HepG2 (cell line): ENCODE measurements around the gene DRAP1. TPM values are rescaled to one million over a fixed set of nuclear protein-coding genes. Genes with fewer than 3 reads are reported as not detected.

ENCODE experiments used
- AGO1 ChIP-seq: fragments of 200-400 bp; formaldehyde crosslinking; IDR thresholded peaks from 2 replicates; pipeline ENCODE4 v1.6.1; 2017; ENCODE audit warnings: mild to moderate bottlenecking, low read depth, low read length, moderate library complexity; ENCODE audit not compliant: poor library complexity, severe bottlenecking
- ATF7-NPFF ChIP-seq: sonication (generic); formaldehyde crosslinking; IDR thresholded peaks from 2 replicates; pipeline ENCODE4 v1.8.1; 2023; ENCODE audit warnings: mild to moderate bottlenecking, low read depth, missing genetic modification reagents, moderate library complexity
- DDIT3 ChIP-seq: sonication (generic); formaldehyde crosslinking; IDR thresholded peaks from 2 replicates; pipeline ENCODE4 v1.4.0; 2020; ENCODE audit warnings: mild to moderate bottlenecking, missing genetic modification reagents
- E2F5 ChIP-seq: sonication (generic); formaldehyde crosslinking; conservative IDR thresholded peaks from 2 replicates; pipeline ENCODE4 v1.4.0; 2020; ENCODE audit warnings: missing genetic modification reagents
- KLF11 ChIP-seq: IDR thresholded peaks from 2 replicates; pipeline ENCODE4 v1.6.1; 2016; ENCODE audit warnings: missing compliant biosample characterization
- MIER3 ChIP-seq: IDR thresholded peaks from 2 replicates; pipeline ENCODE4 v1.6.1; 2016; ENCODE audit warnings: missing compliant biosample characterization, borderline replicate concordance
- MYNN ChIP-seq: sonication (generic); formaldehyde crosslinking; IDR thresholded peaks from 2 replicates; pipeline ENCODE4 v1.4.0; 2020; ENCODE audit warnings: mild to moderate bottlenecking, low read depth, missing genetic modification reagents
- NFAT5 ChIP-seq: sonication (generic); formaldehyde crosslinking; IDR thresholded peaks from 2 replicates; pipeline ENCODE4 v1.4.0; 2020; ENCODE audit warnings: missing genetic modification reagents
- PREB ChIP-seq: sonication (generic); formaldehyde crosslinking; IDR thresholded peaks from 2 replicates; pipeline ENCODE4 v1.4.0; 2020; ENCODE audit warnings: missing genetic modification reagents
- SALL1 ChIP-seq: sonication (generic); formaldehyde crosslinking; IDR thresholded peaks from 2 replicates; pipeline ENCODE4 v1.8.0; 2022; ENCODE audit warnings: mild to moderate bottlenecking, missing genetic modification reagents
- SKIL ChIP-seq: sonication (generic); formaldehyde crosslinking; IDR thresholded peaks from 2 replicates; pipeline ENCODE4 v1.8.0; 2022; ENCODE audit warnings: missing genetic modification reagents, mild to moderate bottlenecking, moderate library complexity, borderline replicate concordance
- SMYD3 ChIP-seq: sonication (generic); formaldehyde crosslinking; IDR thresholded peaks from 2 replicates; pipeline ENCODE4 v1.8.1; 2023; ENCODE audit warnings: mild to moderate bottlenecking, missing genetic modification reagents
- TBX2 ChIP-seq: sonication (generic); formaldehyde crosslinking; IDR thresholded peaks from 2 replicates; pipeline ENCODE4 v1.5.0; 2020; ENCODE audit warnings: missing genetic modification reagents, mild to moderate bottlenecking, borderline replicate concordance
- TGIF2 ChIP-seq: IDR thresholded peaks from 2 replicates; pipeline ENCODE4 v1.6.1; 2016; ENCODE audit warnings: control low read depth, missing compliant biosample characterization
- YEATS2 ChIP-seq: sonication (generic); formaldehyde crosslinking; IDR thresholded peaks from 2 replicates; pipeline ENCODE4 v1.4.0; 2020; ENCODE audit warnings: missing genetic modification reagents, borderline replicate concordance
- ZBTB25 ChIP-seq: IDR thresholded peaks from 2 replicates; pipeline ENCODE4 v1.6.1; 2018; ENCODE audit warnings: missing genetic modification reagents
- ZGPAT ChIP-seq: IDR thresholded peaks from 2 replicates; pipeline ENCODE4 v1.6.1; 2016; ENCODE audit warnings: mild to moderate bottlenecking
- ZNF282 ChIP-seq: fragments of 450-650 bp; IDR thresholded peaks from 2 replicates; pipeline ENCODE4 v1.6.1; 2018; ENCODE audit not compliant: partially characterized antibody
- polyA plus RNA-seq, 8 experiments: library from polyadenylated mRNA; depleted of rRNA in 3 of 8; stranded (reverse) in 7 of 8; unstranded in 1 of 8; fragments of >200 nt; fragmentation: Illumina TruSeq in 4 of 8; extraction: Trizol in 4 of 8; gene quantifications; 2 replicates each; pipeline versions ENCODE4 v1.2.1 to v1.2.3, GENCODE V29; 2011 to 2016; ENCODE audit warnings: low read depth in 4 of 8, missing spikeins in 1 of 8, mixed read lengths in 1 of 8; ENCODE audit not compliant: insufficient read depth in 1 of 8
- total RNA-seq, 5 experiments: library from RNA; depleted of rRNA; stranded (reverse); fragments of >200 nt; fragmentation: Illumina TruSeq; extraction: Trizol; gene quantifications; 2 replicates each; pipeline ENCODE4 v1.2.3, GENCODE V29; 2016; ENCODE audit warnings: low read depth in 1 of 5

DRAP1 gene
- total and polyA plus RNA-seq, 2 of the 13 experiments (the other 11 are each of a cell fraction or from before 2014, with no cell fraction given): 46.8 to 52.3 TPM

GRCh38 chr11:65884716-65885092 lies 34.5 kb upstream of the DRAP1 start (continued):
- TF ChIP-seq E2F5 (CRISPR knock-in tag) (no peak), ZBTB25 (no peak), MIER3 (CRISPR knock-in tag) (no peak), SALL1 (CRISPR knock-in tag) (peak; percentile 74), PREB (CRISPR knock-in tag) (no peak), TGIF2 (CRISPR knock-in tag) (no peak), NFAT5 (CRISPR knock-in tag) (no peak), SKIL (CRISPR knock-in tag) (no peak), TBX2 (CRISPR knock-in tag) (peak; percentile 28; the same call in 1 of the 2 replicates), ZGPAT (CRISPR knock-in tag) (peak; percentile 47; the same call in 1 of the 2 replicates), ATF7-NPFF (CRISPR knock-in tag) (no peak), AGO1 (peak; percentile 29), DDIT3 (CRISPR knock-in tag) (no peak), YEATS2 (CRISPR knock-in tag) (no peak), KLF11 (no peak), ZNF282 (no peak), MYNN (CRISPR knock-in tag) (no peak), SMYD3 (CRISPR knock-in tag) (no peak)
